GM13977 (cell line): Measurements from ENCODE around the gene LPP.

ENCODE experiments used
- DNase-seq: peaks from one replicate; pipeline ENCODE4 v3.0.0; 2012; ENCODE audit warnings: low spot score
- CTCF ChIP-seq: IDR thresholded peaks from 2 replicates; pipeline ENCODE4 v1.5.1; 2012; ENCODE audit warnings: mild to moderate bottlenecking, control low read depth; ENCODE audit not compliant: insufficient read depth; ENCODE audit errors: extremely low read depth, missing control alignments
- in situ Hi-C: fragments of 300-500 bp; cut with MboI; formaldehyde crosslinking; loops from one replicate; pipeline ENCODE4 v1.12.0; 2022; ENCODE audit warnings: low sequenced_read_pairs, low pct_unique_long_range_greater_than_20kb, mixed read lengths, inconsistent platforms; ENCODE audit not compliant: unreplicated experiment

LPP gene

GRCh38 chr3:188539631-188540194 is 385.8 kb downstream of the LPP start:
- no peak for TF ChIP-seq CTCF
- DNase-seq = no peak
- in situ Hi-C loops = no loop called here

- in situ Hi-C loops = no loop called here
- TF ChIP-seq CTCF = no peak
- no peak for DNase-seq
Measured at GRCh38 chr3:188542196-188542595, 388.2 kb downstream of the LPP start.

- no peak for TF ChIP-seq CTCF
- in situ Hi-C loops = no loop called here
- DNase-seq = no peak
Measured at GRCh38 chr3:188544012-188544411, 390.1 kb downstream of the LPP start.

GRCh38 chr3:188546835-188547670 is 393.1 kb downstream of the LPP start:
- in situ Hi-C loops = no loop called here
- no peak for DNase-seq
- TF ChIP-seq CTCF = no peak

- no peak for DNase-seq
- no peak for TF ChIP-seq CTCF
- in situ Hi-C loops = no loop called here
Measured at GRCh38 chr3:188553569-188553968, 399.6 kb downstream of the LPP start.

- no peak for DNase-seq
- in situ Hi-C loops = no loop called here
- TF ChIP-seq CTCF = no peak
Measured at GRCh38 chr3:188554404-188554803, 400.4 kb downstream of the LPP start.

GRCh38 chr3:188557235-188557634 is 403.3 kb downstream of the LPP start:
- no peak for DNase-seq
- in situ Hi-C loops = no loop called here
- TF ChIP-seq CTCF = no peak
